Glutamatergic neuron (in vitro differentiated cells): Measurements from ENCODE around the gene IL17RC. TPM values are rescaled to one million over a fixed set of nuclear protein-coding genes. Genes with fewer than 3 reads are reported as not detected.
"Not testable (repeated sequence)": the region's sequence is repeated elsewhere in the genome, so short reads cannot be mapped to it uniquely, and the experiment has no call there.

ENCODE experiments used
- DNase-seq: peaks from one replicate; pipeline ENCODE4 v3.0.0; 2022
- H3K27ac Mint-ChIP-seq: one replicate; pipeline ENCODE4 v1.8.0; 2020; ENCODE audit warnings: mild to moderate bottlenecking, mixed read lengths, inconsistent platforms; ENCODE audit not compliant: unreplicated experiment
- H3K27me3 Mint-ChIP-seq: one replicate; pipeline ENCODE4 v1.8.0; 2020; ENCODE audit warnings: mild to moderate bottlenecking, moderate library complexity, mixed read lengths, inconsistent platforms; ENCODE audit not compliant: unreplicated experiment
- H3K36me3 Mint-ChIP-seq: one replicate; pipeline ENCODE4 v1.8.0; 2020; ENCODE audit warnings: mild to moderate bottlenecking, mixed read lengths, inconsistent platforms; ENCODE audit not compliant: unreplicated experiment
- H3K4me1 Mint-ChIP-seq: one replicate; pipeline ENCODE4 v1.8.0; 2020; ENCODE audit warnings: mild to moderate bottlenecking, low read depth, mixed read lengths, inconsistent platforms; ENCODE audit not compliant: unreplicated experiment
- H3K4me3 Mint-ChIP-seq: one replicate; pipeline ENCODE4 v1.8.0; 2020; ENCODE audit warnings: mild to moderate bottlenecking, mixed read lengths, inconsistent platforms; ENCODE audit not compliant: unreplicated experiment
- H3K9me3 Mint-ChIP-seq: one replicate; pipeline ENCODE4 v1.8.0; 2020; ENCODE audit warnings: mild to moderate bottlenecking, moderate library complexity, mixed read lengths, inconsistent platforms; ENCODE audit not compliant: unreplicated experiment
- total RNA-seq: library from RNA; stranded (reverse); fragmentation: NEBNext Ultra II Directional; extraction: Animal tissue kit (Norgen Biotek cat#: 25700); gene quantifications from one replicate; pipeline ENCODE4 v1.2.1, GENCODE V29; 2021; ENCODE audit not compliant: unreplicated experiment
- TF ChIP-seq, protein P1 (sequence below): fragments of 200-600 bp; sonication (generic); IDR thresholded peaks from one replicate; pipeline ENCODE4 v1.5.0; 2021; ENCODE audit not compliant: partially characterized antibody, unreplicated experiment

IL17RC gene
- total RNA-seq, 1 donor from 2014 or later = 41.9 TPM

DNA sequence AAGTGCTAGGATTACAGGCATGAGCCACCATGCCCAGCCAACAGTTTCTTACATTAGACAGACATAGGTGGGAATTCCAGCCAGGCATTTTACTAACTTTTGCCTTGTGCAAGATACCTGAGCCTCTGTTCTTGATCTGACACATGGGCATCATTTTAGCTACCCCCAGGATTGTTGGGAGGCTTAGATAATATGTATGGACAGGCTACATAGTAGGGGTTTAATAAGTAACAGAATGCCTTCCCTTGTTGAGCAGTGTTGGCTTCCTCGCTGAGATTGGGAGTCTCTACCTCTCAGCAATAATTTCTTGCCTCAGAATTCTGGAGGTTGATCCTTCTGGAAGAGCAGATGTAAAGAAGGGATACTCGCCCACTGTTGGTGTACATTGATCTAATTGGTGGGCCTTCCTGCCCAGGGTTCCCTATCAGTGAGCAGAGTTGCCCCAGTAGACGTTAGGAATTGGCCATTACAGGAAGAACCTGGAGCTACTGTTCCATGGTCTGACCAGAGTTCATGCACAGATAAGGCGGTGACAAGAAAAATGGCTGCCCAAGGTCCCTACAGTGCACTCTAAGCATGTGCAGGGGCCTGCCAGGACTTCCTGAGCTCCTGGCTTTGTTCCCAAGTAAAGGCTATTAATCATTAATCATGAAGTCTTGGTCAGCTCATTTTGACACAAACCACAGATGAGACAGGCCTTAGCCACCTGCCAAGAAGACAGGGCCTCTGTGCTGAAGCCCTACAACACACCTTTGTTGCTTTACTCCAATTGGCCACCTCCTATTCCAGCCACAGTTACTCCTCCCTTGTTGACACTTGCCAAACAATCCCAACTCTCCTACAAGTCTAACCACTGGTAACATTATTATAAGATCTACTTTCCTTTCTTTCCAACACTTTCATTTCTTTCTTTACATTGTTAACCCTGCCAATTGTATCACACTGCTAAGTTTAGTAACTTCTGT lies 19.2 kb upstream of the IL17RC start:
- Mint-ChIP-seq H3K36me3 (no peaks in the 10 kb centered on the region), H3K27ac (no peak overlapping the region), H3K4me3 (no peak overlapping the region), H3K27me3 (peaks cover 7% of the 10 kb centered on the region), H3K4me1 (no peaks in the 10 kb centered on the region), H3K9me3 (peaks cover 2% of the 10 kb centered on the region)
- no peak for DNase-seq
- TF ChIP-seq, protein P1, sequence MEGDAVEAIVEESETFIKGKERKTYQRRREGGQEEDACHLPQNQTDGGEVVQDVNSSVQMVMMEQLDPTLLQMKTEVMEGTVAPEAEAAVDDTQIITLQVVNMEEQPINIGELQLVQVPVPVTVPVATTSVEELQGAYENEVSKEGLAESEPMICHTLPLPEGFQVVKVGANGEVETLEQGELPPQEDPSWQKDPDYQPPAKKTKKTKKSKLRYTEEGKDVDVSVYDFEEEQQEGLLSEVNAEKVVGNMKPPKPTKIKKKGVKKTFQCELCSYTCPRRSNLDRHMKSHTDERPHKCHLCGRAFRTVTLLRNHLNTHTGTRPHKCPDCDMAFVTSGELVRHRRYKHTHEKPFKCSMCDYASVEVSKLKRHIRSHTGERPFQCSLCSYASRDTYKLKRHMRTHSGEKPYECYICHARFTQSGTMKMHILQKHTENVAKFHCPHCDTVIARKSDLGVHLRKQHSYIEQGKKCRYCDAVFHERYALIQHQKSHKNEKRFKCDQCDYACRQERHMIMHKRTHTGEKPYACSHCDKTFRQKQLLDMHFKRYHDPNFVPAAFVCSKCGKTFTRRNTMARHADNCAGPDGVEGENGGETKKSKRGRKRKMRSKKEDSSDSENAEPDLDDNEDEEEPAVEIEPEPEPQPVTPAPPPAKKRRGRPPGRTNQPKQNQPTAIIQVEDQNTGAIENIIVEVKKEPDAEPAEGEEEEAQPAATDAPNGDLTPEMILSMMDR = no peak

DNA sequence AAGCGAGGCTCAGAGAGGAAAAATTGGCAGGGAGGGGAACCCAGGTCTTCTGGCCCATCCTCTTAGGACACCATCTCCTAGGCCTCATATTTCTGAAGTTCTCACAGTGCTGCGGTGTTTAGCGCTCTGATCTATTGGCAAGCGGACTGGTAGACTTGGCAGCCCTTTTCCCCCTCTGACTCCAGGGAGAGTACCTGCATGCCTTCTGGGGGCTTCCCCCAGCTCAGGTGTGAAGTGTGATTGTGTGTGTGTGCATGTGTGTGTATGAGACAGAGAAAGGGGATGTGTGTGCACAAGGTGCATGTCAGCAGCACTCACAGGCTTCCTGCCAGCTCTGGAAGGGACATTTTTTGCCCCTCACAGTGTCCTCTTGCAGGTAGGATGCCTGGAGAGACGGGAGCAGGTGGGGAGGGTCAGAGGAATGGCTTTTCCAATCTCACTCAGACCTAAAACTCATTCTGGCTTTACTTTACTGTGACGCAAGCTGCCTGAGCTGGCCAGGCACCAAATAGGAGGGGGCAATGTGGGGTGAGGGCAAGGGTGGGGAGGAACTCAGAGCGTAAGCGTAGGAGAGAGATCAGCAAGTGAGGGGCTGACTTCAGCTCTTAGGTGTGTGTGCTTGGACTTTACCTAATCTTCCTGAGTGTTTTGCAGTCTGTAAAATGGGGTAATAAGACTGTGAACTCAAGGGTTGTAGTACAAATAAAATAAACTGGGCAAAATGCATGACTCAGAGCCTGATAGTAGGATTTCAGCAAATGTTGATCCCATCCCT lies 18.2 kb upstream of the IL17RC start:
- H3K27ac Mint-ChIP-seq = peak overlapping the region; percentile 18
- H3K9me3 Mint-ChIP-seq = peaks cover 2% of the 10 kb centered on the region
- DNase-seq = no peak
- no peaks in the 10 kb centered on the region for H3K36me3 Mint-ChIP-seq
- TF ChIP-seq, protein P1 = no peak
- peaks cover 2% of the 10 kb centered on the region for H3K4me1 Mint-ChIP-seq
- peaks cover 7% of the 10 kb centered on the region for H3K27me3 Mint-ChIP-seq
- H3K4me3 Mint-ChIP-seq = peak overlapping the region; percentile 23

DNA sequence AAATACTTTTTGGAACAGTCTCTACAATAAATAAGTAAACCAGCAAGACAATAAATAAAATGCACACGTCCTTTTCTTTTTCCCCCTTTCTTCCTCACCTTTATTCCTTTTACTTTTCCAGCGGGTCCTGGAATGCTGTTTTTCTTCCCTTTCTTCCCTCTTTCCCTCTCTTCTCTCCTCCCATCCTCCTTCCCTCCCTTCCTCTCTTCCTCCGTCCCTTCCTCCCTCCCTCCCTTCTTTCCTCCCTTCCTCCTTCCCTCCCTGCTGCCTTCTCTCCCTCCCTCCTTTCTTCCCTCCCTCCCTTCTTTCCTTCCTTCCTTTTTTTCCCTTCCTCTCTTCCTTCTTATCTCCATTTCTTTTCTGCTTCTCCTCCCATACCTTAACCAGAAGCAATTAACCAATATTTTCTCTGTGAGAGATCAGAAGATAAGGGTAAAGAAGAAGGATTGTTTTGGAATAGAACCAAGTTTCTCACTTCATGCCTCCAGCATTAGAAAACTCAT lies 17.6 kb upstream of the IL17RC start:
- H3K9me3 Mint-ChIP-seq = peaks cover 2% of the 10 kb centered on the region
- no peaks in the 10 kb centered on the region for H3K36me3 Mint-ChIP-seq

DNA sequence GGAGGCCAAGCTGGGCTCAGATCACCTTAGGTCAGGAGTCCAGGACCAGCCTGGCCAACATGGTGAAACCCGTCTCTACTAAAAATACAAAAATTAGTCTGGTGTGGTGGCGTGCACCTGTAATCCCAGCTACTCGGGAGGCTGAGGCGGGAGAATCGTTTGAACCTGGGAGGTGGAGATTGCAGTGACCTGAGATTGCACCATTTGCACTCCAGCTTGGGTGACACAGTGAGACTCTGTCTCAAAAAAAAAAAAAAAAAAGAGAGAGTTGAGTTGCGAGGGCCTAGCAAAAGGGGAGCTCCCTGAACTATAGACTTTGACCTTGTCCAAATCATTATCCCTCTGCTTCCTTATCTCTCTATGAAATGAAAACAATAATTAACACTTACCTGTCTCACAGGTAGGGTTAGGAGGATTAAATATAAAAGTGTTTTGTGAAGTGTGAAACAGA lies 15.9 kb upstream of the IL17RC start:
- not testable (repeated sequence) for H3K27ac Mint-ChIP-seq, H3K9me3 Mint-ChIP-seq, H3K36me3 Mint-ChIP-seq, H3K4me3 Mint-ChIP-seq, H3K4me1 Mint-ChIP-seq, DNase-seq, H3K27me3 Mint-ChIP-seq

More for the DNA sequence above, 17.6 kb upstream of the IL17RC start:
- Mint-ChIP-seq H3K4me1 (peaks cover 2% of the 10 kb centered on the region), H3K27ac (no peak overlapping the region), H3K27me3 (peaks cover 7% of the 10 kb centered on the region), H3K4me3 (no peak overlapping the region)
- TF ChIP-seq, protein P1 = no peak
- DNase-seq = no peak

DNA sequence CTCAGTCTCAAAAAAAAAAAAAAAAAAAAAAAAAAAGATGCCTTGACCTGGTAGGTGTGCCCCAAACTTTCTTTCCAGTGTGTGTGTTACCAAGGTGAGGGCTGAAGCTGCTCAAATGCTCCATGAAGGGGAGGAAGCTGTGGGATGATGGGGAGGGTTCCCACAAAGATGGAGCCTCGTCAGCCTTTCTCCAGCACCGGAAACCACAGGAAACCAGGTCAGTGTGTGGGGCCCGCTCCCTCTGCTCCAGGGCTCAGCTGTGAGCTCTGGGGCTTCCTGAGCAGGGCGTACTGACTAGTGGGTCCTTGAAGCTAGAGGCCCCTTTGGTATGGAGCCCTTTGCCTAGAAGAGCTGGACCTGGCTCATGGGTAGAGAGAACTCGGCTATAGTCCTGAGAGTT lies 14.9 kb upstream of the IL17RC start:
- TF ChIP-seq, protein P1 = no peak
- DNase-seq = no peak
- no peak overlapping the region for H3K4me3 Mint-ChIP-seq
- peaks cover 2% of the 10 kb centered on the region for H3K4me1 Mint-ChIP-seq
- H3K9me3 Mint-ChIP-seq = no peaks in the 10 kb centered on the region
- H3K27ac Mint-ChIP-seq = no peak overlapping the region
- H3K36me3 Mint-ChIP-seq = no peaks in the 10 kb centered on the region
- H3K27me3 Mint-ChIP-seq = peaks cover 5% of the 10 kb centered on the region
